Choroid plexus epithelial cell (primary cell): ENCODE measurements around the gene DAG1.

Experiments
- DNase-seq: peaks from one replicate; pipeline ENCODE4 v3.0.0-alpha.2; 2010; ENCODE audit warnings: low read depth
- H3K4me3 ChIP-seq: 2 replicates; pipeline ENCODE4 v1.5.1; 2011; ENCODE audit warnings: low read depth, mild to moderate bottlenecking, control low read depth, low read length, moderate library complexity
- TF ChIP-seq, protein P1 (sequence below): conservative IDR thresholded peaks from 2 replicates; pipeline ENCODE4 v1.5.1; 2011; ENCODE audit warnings: low read depth, mild to moderate bottlenecking, control low read depth, inconsistent platforms, low read length, moderate library complexity

The DAG1 gene

DNA sequence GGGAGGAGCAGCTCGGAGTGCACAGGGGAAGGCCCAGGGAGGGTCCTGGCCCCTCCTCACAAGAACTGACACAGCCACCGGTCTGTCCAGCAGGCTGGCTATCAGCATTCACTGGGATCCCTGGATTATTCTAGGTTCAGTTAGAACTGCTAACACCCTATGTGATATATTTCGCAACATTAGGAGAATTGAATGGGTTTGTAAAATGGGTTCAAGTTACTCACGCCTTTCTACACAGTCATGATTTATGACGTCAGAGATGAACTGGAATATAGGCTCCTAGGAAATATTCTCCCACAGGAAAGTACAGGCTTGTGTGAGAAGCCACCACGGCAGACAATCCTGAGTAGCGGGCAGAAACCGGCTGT is 83.2 kb downstream of the DAG1 start:
- no peak overlapping the region for H3K4me3 ChIP-seq
- TF ChIP-seq, protein P1, sequence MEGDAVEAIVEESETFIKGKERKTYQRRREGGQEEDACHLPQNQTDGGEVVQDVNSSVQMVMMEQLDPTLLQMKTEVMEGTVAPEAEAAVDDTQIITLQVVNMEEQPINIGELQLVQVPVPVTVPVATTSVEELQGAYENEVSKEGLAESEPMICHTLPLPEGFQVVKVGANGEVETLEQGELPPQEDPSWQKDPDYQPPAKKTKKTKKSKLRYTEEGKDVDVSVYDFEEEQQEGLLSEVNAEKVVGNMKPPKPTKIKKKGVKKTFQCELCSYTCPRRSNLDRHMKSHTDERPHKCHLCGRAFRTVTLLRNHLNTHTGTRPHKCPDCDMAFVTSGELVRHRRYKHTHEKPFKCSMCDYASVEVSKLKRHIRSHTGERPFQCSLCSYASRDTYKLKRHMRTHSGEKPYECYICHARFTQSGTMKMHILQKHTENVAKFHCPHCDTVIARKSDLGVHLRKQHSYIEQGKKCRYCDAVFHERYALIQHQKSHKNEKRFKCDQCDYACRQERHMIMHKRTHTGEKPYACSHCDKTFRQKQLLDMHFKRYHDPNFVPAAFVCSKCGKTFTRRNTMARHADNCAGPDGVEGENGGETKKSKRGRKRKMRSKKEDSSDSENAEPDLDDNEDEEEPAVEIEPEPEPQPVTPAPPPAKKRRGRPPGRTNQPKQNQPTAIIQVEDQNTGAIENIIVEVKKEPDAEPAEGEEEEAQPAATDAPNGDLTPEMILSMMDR, result no peak
- DNase-seq, result peak; percentile 35

DNA sequence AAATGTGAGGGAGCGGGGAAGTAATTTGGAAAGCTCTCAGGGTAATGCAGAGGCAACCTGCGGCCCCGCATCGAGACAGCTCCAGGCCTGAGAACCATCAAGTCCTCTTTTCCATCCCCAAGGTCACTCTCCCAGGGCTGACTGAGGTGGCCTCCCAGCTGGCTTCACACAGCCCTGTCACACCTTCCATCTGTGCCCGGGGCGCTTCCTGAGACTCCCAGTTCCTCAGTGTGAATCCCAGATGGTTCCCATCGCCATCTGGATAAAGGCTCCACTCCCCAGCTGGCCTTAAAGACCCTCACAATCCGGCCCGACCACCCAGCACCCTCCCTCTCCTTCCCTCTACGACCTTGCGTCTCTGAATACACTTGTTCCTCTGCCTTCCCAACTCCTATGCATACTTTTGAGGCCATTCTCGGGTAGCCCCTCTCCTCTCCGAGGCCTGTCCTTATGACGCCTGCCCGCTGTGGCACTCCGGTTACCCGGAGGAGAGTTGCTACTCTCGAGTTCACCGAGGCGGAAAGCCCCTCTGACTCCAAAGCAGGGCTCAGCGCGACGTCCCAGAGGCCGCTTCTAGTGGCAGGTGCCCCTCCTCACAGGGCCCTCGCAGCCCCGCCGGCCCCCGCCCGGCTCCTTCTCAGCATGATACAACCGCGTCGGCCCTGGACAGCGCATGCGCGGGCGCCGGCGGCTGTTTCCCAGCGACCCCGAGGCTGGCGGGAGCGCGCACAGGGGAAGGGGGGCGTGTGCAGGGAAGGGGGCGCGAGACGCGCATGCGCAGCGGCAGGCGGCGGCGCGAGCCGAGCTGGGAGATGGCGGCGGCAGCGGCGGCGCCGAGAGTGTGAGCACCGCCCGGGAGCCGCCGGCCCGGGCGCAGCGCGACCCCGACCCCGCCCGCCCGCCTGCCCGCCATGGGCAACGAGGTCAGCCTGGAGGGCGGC is 83.9 kb downstream of the DAG1 start, which contains the start of gene BSN:
Gene BSN, plus strand, starts transcription at position 786 of the 941 bp plus-strand sequence. Its CDS starts 126 bp downstream, at position 912.
- H3K4me3 ChIP-seq, result peak within 1 kb of the TSS; percentile 75
- DNase-seq, result peak; percentile 89
- TF ChIP-seq, protein P1, result no peak

DNA sequence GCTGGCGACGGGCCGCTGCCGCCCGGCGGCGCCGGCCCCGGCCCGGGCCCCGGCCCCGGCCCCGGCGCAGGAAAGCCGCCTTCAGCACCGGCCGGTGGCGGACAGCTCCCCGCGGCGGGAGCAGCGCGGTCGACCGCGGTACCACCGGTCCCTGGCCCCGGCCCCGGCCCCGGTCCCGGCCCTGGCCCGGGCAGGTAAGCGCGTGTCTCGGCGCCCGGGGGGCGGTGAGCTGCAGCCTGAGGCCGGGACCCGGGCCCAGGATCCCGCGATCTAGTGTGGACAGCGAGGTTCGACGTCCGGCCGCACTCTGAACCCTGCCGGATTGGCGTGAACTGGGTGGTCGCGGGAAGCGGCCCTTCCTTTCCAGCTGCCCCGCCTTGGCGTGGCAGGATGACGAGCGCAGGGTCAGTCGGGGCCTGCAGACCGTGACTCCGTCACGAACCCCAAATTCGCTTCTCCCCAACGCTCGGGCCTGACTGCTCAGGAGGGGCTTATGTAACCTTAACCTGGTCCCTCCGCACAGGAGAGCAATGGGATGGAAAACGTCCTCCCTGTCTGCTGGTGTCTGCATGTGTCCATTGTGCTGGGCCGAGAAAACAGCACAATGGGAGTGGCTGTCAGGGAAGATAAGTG is 84.7 kb downstream of the DAG1 start:
- peak overlapping the region; percentile 75 for H3K4me3 ChIP-seq
- TF ChIP-seq, protein P1, result no peak
- peak; percentile 48 for DNase-seq

DNA sequence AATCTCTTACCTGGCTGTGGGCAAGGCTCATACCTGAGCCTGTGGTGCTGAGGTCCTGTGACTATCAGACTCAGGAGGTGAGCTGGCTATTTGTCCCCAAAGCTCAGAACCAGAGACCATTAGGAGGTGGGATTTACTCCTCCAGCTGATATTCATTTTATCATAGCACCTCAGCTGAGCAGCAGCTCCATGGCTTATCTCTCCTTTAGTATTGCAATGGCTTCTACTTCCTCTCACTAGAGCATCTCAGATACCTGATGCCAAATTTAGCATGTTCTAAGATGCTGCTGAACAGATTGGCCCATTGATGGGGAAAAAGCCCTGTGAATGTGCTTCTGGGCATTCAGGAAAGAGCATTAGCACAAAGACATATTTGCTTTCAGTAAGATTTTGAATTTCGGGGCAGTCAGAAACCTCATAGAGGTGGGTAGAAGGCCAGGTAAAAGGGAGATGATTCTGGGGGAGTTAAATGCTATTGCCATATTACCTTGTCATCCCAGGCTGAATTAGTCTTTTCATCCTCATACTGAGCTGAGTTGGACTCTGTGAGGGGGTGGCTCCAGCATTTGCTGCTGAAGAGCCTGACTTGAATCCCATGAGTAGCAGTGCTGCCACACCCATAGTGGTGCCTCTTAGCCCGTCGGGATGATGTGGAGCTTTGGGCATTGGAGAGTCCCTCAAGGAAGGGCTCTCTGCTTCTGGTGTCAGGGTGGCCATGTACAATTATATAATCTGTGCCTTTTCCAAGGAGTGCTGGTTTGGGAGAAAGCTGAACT is 86.6 kb downstream of the DAG1 start:
- TF ChIP-seq, protein P1, result no peak
- no peak overlapping the region for H3K4me3 ChIP-seq
- no peak for DNase-seq

DNA sequence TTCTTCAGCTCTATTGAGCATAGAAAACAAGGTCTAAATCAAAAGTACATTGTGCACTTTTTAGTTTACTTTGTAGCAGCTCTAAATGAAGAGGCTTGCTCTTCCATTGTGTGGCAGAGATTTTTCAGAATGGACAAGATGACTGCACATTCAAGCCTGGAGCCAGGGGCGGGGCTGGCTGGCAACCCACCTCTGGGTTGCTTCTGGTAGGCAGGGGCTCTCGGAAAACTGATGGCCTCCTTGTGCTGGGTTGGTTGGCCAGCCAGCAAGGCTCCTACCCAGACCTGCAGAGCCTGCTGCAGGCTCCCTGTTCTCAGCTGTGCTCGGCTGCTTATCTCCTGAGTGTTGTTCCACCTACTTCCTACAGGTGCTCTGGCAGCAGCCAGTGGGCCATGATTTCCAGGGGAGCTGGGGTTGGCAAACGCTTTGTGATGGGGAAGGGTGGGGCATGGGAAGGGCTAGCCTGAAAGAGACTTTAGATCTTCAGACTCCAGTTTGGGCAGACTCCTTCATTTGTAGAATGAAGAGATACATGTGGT is 93.0 kb downstream of the DAG1 start:
- TF ChIP-seq, protein P1, result no peak
- no peak overlapping the region for H3K4me3 ChIP-seq
- no peak for DNase-seq

DNA sequence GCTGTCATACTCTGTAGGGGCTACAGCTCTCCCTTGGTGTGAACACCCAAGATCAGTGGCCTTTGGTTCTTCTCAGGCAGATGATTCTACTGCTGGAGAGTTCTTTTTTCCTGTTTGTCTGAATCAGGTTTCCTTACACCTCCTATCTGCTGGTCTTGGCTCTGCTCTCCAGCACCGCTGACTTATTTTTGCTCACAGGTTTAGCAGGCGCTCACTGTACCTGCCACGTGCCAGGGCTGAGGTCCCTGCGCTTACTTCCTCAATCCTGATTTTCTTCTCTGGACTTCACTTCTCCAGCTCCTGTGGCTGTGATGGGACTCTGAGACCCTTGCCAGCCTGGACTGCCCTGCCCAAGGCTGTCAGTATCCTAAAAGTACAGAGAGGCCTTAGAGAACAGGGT is 93.7 kb downstream of the DAG1 start:
- TF ChIP-seq, protein P1, result no peak
- DNase-seq, result no peak
- no peak overlapping the region for H3K4me3 ChIP-seq
